Stimulated activated CD4-positive, alpha-beta T cell treated with anti-CD3 and anti-CD28 coated beads, Interleukin-2, amount 100 ng/mL, for 24 hours (primary cell): ENCODE measurements around the gene FAM234B.

Source experiments
- DNase-seq, 2 donors: peaks; one replicate each; pipeline ENCODE4 v3.0.0-alpha.2; 2020

FAM234B gene

GRCh38 chr12:13044002-13044905, at the start of gene FAM234B:
TSS of gene FAM234B (plus strand) at chr12:13044381. CDS start at chr12:13044404, 23 bp downstream.
- peak; percentile 77 to 84 for DNase-seq

GRCh38 chr12:12995088-12995487, 49.1 kb upstream of the FAM234B start:
- no peak for DNase-seq

- no peak for DNase-seq
Observed at GRCh38 chr12:12996209-12996608, 48.0 kb upstream of the FAM234B start.

- DNase-seq: no peak
Observed at GRCh38 chr12:12997156-12997555, 47.0 kb upstream of the FAM234B start.

GRCh38 chr12:12997734-12998133, 46.4 kb upstream of the FAM234B start:
- no peak for DNase-seq

- DNase-seq: no peak
Observed at GRCh38 chr12:12998248-12998647, 45.9 kb upstream of the FAM234B start.

GRCh38 chr12:12999271-12999958, 44.8 kb upstream of the FAM234B start:
- DNase-seq: no peak

GRCh38 chr12:12999959-13000615, 44.1 kb upstream of the FAM234B start, which contains the start of gene HEBP1:
TSS of gene HEBP1 (minus strand) at chr12:13000265. CDS start at chr12:13000114, 151 bp downstream.
- peak; percentile 98 for DNase-seq

GRCh38 chr12:13000616-13000924, 43.6 kb upstream of the FAM234B start:
- no peak for DNase-seq

GRCh38 chr12:13000925-13001774, 43.0 kb upstream of the FAM234B start:
- peak; percentile 33 to 44 for DNase-seq

GRCh38 chr12:13001775-13002040, 42.5 kb upstream of the FAM234B start:
- no peak for DNase-seq

- no peak for DNase-seq
Observed at GRCh38 chr12:13002301-13003097, 41.7 kb upstream of the FAM234B start.

GRCh38 chr12:13004361-13004760, 39.8 kb upstream of the FAM234B start:
- no peak for DNase-seq

- DNase-seq: no peak
Observed at GRCh38 chr12:13004986-13005385, 39.2 kb upstream of the FAM234B start.

GRCh38 chr12:13005649-13006048, 38.5 kb upstream of the FAM234B start:
- DNase-seq: no peak

GRCh38 chr12:13007496-13008233, 36.5 kb upstream of the FAM234B start:
- DNase-seq: no peak

GRCh38 chr12:13008741-13009380, 35.3 kb upstream of the FAM234B start:
- no peak for DNase-seq

- no peak for DNase-seq
Observed at GRCh38 chr12:13011098-13011497, 33.1 kb upstream of the FAM234B start.

- DNase-seq: no peak
Observed at GRCh38 chr12:13022851-13023271, 21.3 kb upstream of the FAM234B start.

- DNase-seq: no peak
Observed at GRCh38 chr12:13023811-13024530, 20.2 kb upstream of the FAM234B start.
